Stimulated activated CD4-positive, alpha-beta T cell treated with anti-CD3 and anti-CD28 coated beads, Interleukin-4, amount 100 ng/mL, for 1 hour (primary cell): ENCODE results near the gene CHST9.
"Not testable (repeated sequence)": the region's sequence is repeated elsewhere in the genome, so short reads cannot be mapped to it uniquely, and the experiment has no call there.

Experiments used
- DNase-seq: peaks from one replicate; pipeline ENCODE4 v3.0.0-alpha.2; 2020

The CHST9 gene

DNA sequence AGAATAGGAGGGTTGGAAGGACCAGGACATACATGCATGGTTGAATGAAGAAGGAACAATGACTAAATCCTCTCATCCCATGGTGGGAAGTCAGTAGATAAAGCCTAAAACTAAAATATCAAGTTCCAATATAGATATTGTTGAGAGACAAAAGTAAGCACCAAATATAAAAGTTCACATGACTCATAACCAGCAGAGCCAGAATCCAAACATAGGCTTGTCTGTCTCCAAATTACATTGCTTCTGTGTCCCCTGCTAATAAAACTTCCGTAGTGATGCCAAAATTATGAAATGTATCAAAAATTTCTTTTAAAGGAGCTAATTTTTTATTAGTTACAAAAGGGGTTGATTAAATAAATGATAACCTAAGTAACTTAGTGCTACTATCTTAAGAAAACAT lies 19.7 kb downstream of the CHST9 start:
- DNase-seq: no peak

GRCh38 chr18:27164905-27165304 lies 20.2 kb downstream of the CHST9 start:
- no peak for DNase-seq

- not testable (repeated sequence) for DNase-seq
Observed at GRCh38 chr18:27163197-27163716, 21.9 kb downstream of the CHST9 start.

- DNase-seq: not testable (repeated sequence)
Observed at GRCh38 chr18:27149240-27149639, 35.9 kb downstream of the CHST9 start.

GRCh38 chr18:27144672-27145071 lies 40.4 kb downstream of the CHST9 start:
- DNase-seq: no peak

DNA sequence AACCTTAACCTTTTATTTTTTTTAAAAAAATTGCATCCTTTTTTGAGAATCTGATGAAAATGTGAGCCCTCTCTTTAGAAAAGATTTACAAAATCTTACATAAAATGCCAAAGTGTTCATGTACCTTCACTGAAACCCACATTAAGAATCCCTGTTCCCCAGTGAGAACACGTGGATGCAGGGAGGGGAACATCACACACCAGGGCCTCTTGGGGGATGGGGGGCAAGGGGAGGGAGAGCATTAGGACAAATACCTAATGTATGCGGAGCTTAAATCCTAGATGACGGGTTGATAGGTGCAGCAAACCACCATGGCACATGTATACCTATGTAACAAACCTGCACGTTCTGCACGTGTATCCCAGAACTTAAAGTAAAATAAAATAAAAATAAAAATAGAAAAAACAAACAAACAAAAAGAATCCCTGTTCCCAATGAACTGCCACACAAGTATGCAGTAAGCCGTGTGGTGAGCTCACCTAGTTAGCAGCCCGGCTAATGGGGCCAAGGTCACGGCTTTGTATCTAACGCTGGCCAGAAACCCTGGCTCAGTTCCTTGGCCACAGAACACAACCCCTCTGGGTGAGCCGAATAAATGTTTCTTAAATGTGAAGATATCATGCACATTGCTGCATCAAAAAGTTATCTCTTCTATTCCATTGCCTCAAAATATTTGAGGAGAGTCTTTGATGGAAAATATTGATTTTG lies 41.4 kb downstream of the CHST9 start:
- DNase-seq: no peak

GRCh38 chr18:27142891-27143290 lies 42.2 kb downstream of the CHST9 start:
- no peak for DNase-seq

DNA sequence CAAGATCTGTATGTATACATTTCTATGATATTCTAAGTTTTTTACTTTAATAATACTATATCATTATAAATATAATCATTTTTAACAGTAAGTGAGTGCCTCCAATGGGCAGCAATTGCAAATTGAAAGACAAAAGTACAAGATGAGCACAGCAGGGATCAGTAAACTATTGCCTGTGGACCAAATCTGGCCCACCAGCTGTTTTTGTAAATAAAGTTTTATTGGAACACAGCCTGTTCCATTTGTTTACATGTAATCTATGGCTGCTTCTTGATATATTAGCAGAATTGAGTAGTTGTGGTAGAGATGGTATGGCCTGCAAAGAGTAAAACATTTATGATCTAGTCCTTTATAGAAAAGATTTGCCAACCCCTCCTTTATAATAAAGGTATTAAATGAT lies 43.2 kb downstream of the CHST9 start:
- no peak for DNase-seq

- no peak for DNase-seq
Observed at GRCh38 chr18:27138079-27138478, 47.0 kb downstream of the CHST9 start.

GRCh38 chr18:27136208-27136535 lies 48.9 kb downstream of the CHST9 start:
- no peak for DNase-seq

- DNase-seq: no peak
Observed at GRCh38 chr18:27135504-27136207, 49.5 kb downstream of the CHST9 start.

- DNase-seq: no peak
Observed at GRCh38 chr18:27130065-27130630, 55.0 kb downstream of the CHST9 start.

GRCh38 chr18:27124196-27124595 lies 60.9 kb downstream of the CHST9 start:
- DNase-seq: no peak

GRCh38 chr18:27121108-27121507 lies 64.0 kb downstream of the CHST9 start:
- no peak for DNase-seq

GRCh38 chr18:27120246-27120645 lies 64.9 kb downstream of the CHST9 start:
- DNase-seq: no peak

DNA sequence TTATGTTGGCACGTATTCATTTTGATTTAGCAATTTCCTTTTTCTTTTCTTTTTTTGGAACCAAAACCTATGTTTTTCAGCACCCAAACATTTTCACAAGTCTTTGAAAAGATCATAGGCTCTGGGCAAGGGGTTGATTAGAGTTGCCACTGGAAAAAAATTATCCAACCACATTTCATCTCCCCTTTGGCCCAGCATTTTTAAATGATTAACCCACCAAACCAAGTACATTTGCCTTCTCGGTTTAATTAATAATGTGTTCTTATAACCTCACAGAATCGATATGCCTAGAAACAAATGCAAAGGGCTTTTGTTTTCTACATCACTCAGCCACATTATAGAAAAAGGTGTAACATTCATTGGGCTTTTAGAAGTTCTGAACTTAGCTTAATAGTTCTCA lies 66.1 kb downstream of the CHST9 start:
- no peak for DNase-seq

DNA sequence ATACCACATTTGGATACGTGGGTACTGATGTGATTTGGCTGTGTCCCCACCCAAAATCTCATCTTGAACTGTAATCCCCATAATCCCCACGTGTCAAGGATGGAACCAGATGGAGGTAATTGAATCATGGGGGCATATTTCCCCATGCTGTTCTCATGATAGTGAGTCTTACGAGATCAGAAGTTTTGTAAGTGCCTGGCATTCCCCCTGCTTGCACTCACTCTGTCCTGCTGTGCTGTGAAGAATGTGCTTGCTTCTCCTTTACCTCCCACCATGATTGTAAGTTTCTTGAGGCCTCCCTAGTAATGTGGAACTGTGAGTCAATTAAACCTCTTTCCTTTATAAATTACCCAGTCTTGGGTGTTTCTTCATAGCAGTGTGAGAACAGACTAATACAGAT lies 70.3 kb downstream of the CHST9 start:
- no peak for DNase-seq

GRCh38 chr18:27113358-27113757 lies 71.8 kb downstream of the CHST9 start:
- DNase-seq: no peak

GRCh38 chr18:27110319-27110718 lies 74.8 kb downstream of the CHST9 start:
- DNase-seq: no peak

- DNase-seq: no peak
Observed at GRCh38 chr18:27109451-27109850, 75.7 kb downstream of the CHST9 start.

- DNase-seq: no peak
Observed at GRCh38 chr18:27108842-27109241, 76.3 kb downstream of the CHST9 start.

- no peak for DNase-seq
Observed at GRCh38 chr18:27104743-27105142, 80.4 kb downstream of the CHST9 start.

DNA sequence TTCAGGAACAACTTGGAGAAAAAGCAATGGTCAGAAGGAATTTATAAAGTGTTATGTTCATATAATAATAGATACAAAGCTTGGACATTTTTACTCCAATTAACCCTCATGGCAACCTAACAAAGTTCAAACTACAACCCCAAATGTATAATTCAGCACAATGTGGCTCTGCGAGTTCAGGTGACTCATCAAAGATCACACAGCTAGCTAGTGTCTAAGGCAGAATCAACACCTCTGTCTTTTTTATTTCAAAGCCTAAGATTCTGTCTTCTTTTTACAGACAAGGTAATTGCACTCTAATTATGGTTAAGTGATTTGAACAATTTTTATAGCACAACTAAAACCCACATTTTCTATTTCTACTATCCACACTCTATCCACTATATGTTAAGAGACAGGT lies 90.5 kb downstream of the CHST9 start:
- no peak for DNase-seq

DNA sequence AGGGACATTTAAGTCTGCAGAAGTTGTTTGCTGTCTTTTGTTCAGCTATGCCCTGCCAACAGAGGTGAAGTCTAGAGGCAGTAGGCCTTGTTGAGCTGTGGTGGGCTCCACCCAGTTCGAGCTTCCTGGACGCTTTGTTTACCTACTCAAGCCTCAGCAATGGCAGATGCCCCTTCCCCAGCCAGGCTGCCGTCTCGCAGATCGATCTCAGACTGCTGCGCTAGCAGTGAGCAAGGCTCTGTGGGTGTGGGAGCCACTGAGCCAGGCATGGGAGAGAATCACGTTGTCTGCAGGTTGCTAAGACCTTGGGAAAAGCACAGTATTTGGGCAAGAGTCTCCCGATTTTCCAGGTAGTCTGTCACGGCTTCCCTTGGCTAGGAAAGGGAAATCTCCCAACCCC lies 91.8 kb downstream of the CHST9 start:
- DNase-seq: not testable (repeated sequence)
